GM12878 (cell line): Measurements from ENCODE around the gene PRKCE. TPM values are rescaled to one million over a fixed set of nuclear protein-coding genes. Genes with fewer than 3 reads are reported as not detected.

Experiments used
- ATF3 ChIP-seq: IDR thresholded peaks from 2 replicates; pipeline ENCODE4 v1.6.1; 2011; ENCODE audit warnings: low read depth, mild to moderate bottlenecking, low read length, moderate library complexity, borderline replicate concordance; ENCODE audit errors: extremely low read depth
- CUX1 ChIP-seq: IDR thresholded peaks from 2 replicates; pipeline ENCODE4 v1.6.1; 2012; ENCODE audit warnings: improper control_type of control experiment, low read depth, low read length; ENCODE audit not compliant: insufficient replicate concordance
- EED ChIP-seq: sonication (generic); IDR thresholded peaks from 2 replicates; pipeline ENCODE4 v1.6.1; 2016; ENCODE audit warnings: antibody characterized with exemption, low read depth
- FOXK2 ChIP-seq: fragments of 450-650 bp; IDR thresholded peaks from 2 replicates; pipeline ENCODE4 v1.6.1; 2017; ENCODE audit warnings: mild to moderate bottlenecking, moderate library complexity
- KDM1A ChIP-seq: fragments of 200-600 bp; sonication (generic); IDR thresholded peaks from 2 replicates; pipeline ENCODE4 v1.6.1; 2016; ENCODE audit warnings: borderline replicate concordance
- NFYA ChIP-seq: IDR thresholded peaks from 2 replicates; pipeline ENCODE4 v1.6.1; 2011; ENCODE audit warnings: low read depth, mild to moderate bottlenecking, low read length, improper control_type of control experiment, borderline replicate concordance
- RUNX3 ChIP-seq: IDR thresholded peaks from 2 replicates; pipeline ENCODE4 v1.6.1; 2012; ENCODE audit warnings: low read length, inconsistent platforms
- SIN3A ChIP-seq: IDR thresholded peaks from 2 replicates; pipeline ENCODE4 v1.6.1; 2012; ENCODE audit warnings: low read depth, low read length, improper control_type of control experiment
- SMC3 ChIP-seq: IDR thresholded peaks from 2 replicates; pipeline ENCODE4 v1.6.1; 2011; ENCODE audit warnings: low read length, improper control_type of control experiment, borderline replicate concordance
- TAF1 ChIP-seq: IDR thresholded peaks from 2 replicates; pipeline ENCODE4 v1.6.1; 2011; ENCODE audit warnings: mild to moderate bottlenecking, low read depth, low read length, borderline replicate concordance
- ZBTB4 ChIP-seq: fragments of 450-650 bp; formaldehyde crosslinking; IDR thresholded peaks from 2 replicates; pipeline ENCODE4 v1.4.0; 2022; ENCODE audit warnings: mild to moderate bottlenecking, moderate library complexity
- ZNF207 ChIP-seq: fragments of 450-650 bp; IDR thresholded peaks from 2 replicates; pipeline ENCODE4 v1.6.1; 2014; ENCODE audit warnings: antibody characterized with exemption, mild to moderate bottlenecking, borderline replicate concordance
- ZNF687 ChIP-seq: fragments of 450-650 bp; IDR thresholded peaks from 2 replicates; pipeline ENCODE4 v1.6.1; 2017; ENCODE audit warnings: mild to moderate bottlenecking, moderate library complexity
- polyA plus RNA-seq, 11 experiments: library from polyadenylated mRNA; depleted of rRNA in 4 of 11; unstranded in 6 of 11; stranded (reverse) in 5 of 11; fragments of >200 nt; fragmentation: Nextera tagmentation in 4 of 11; fragmentation: Illumina TruSeq in 1 of 11; extraction: Ambion mirVana in 4 of 11; extraction: Trizol in 1 of 11; gene quantifications; 1 replicate in 1 of 11; 2 replicates in 10 of 11; pipeline versions ENCODE4 v1.2.1 to v1.2.3, GENCODE V29; 2011 to 2016; ENCODE audit warnings: inconsistent platforms in 2 of 11, missing spikeins in 2 of 11, low read depth in 1 of 11
- total RNA-seq, 4 experiments: library from RNA; depleted of rRNA in 3 of 4; stranded (reverse); fragments of >200 nt in 3 of 4; fragmentation: Illumina TruSeq in 1 of 4; extraction: Trizol in 1 of 4; gene quantifications; 2 replicates each; pipeline versions ENCODE4 v1.2.1 to v1.2.3, GENCODE V29; 2013 to 2021

The PRKCE gene
- total and polyA plus RNA-seq, 10 of the 15 experiments (the other 5 are each of a cell fraction or from before 2014, with no cell fraction given): 2.6 to 28.2 (median 11.3) TPM

- TF ChIP-seq ZNF687 (peak; percentile 66; the same call in 1 of the 2 replicates), ZNF207 (no peak), FOXK2 (no peak), NFYA (no peak), SIN3A (0 out of 2 replicates have a peak, but pooled peaks have one; percentile 43), CUX1 (no peak), SMC3 (0 out of 2 replicates have a peak, but pooled peaks have one; percentile 16), TAF1 (no peak), RUNX3 (peak; percentile 63), ZBTB4 (CRISPR knock-in tag) (no peak), EED (no peak), KDM1A (no peak), ATF3 (peak; percentile 42; the same call in 1 of the 2 replicates)
Observed at GRCh38 chr2:45649858-45650811, 1.3 kb upstream of the PRKCE start (continued).
